Neural crest cell (in vitro differentiated cells): Measurements from ENCODE around the gene SLC26A2. TPM values are rescaled to one million over a fixed set of nuclear protein-coding genes. Genes with fewer than 3 reads are reported as not detected.

Source experiments
- DNase-seq: peaks from one replicate; pipeline ENCODE4 v3.0.0; 2021; ENCODE audit warnings: low read depth, mixed read lengths, low spot score
- H3K27ac Mint-ChIP-seq: one replicate; pipeline ENCODE4 v1.8.0; 2021; ENCODE audit warnings: mild to moderate bottlenecking, mixed read lengths; ENCODE audit not compliant: unreplicated experiment
- H3K27me3 Mint-ChIP-seq: 2 replicates; pipeline ENCODE4 v1.8.0; 2021; ENCODE audit warnings: low read depth, mild to moderate bottlenecking, mixed read lengths
- H3K36me3 Mint-ChIP-seq: 2 replicates; pipeline ENCODE4 v1.8.0; 2021; ENCODE audit warnings: low read depth, mild to moderate bottlenecking, mixed read lengths
- H3K4me1 Mint-ChIP-seq: 2 replicates; pipeline ENCODE4 v1.8.0; 2021; ENCODE audit warnings: mixed read lengths
- H3K4me3 Mint-ChIP-seq: one replicate; pipeline ENCODE4 v1.8.0; 2021; ENCODE audit warnings: mild to moderate bottlenecking, mixed read lengths
- H3K9me3 Mint-ChIP-seq: 2 replicates; pipeline ENCODE4 v1.8.0; 2021; ENCODE audit warnings: mixed read lengths
- CTCF ChIP-seq: fragments of 200-600 bp; sonication (generic); conservative IDR thresholded peaks from 2 replicates; pipeline ENCODE4 v1.5.0; 2021; ENCODE audit warnings: antibody characterized with exemption, mild to moderate bottlenecking
- total RNA-seq: library from RNA; stranded (reverse); gene quantifications from 2 replicates; pipeline ENCODE4 v1.2.1, GENCODE V29; 2021

Gene SLC26A2
- total RNA-seq, 1 donor from 2014 or later, result 14.3 TPM

GRCh38 chr5:149996205-149996890 lies 35.8 kb downstream of the SLC26A2 start:
- peaks cover 6% of the 10 kb centered on the region for H3K36me3 Mint-ChIP-seq

GRCh38 chr5:149998281-149998680 lies 37.7 kb downstream of the SLC26A2 start:
- Mint-ChIP-seq H3K4me1 (peaks cover 47% of the 10 kb centered on the region), H3K27ac (no peak overlapping the region), H3K36me3 (peaks cover 6% of the 10 kb centered on the region), H3K27me3 (no peaks in the 10 kb centered on the region), H3K4me3 (peak overlapping the region; percentile 96), H3K9me3 (no peaks in the 10 kb centered on the region)
- no peak for TF ChIP-seq CTCF
- DNase-seq, result no peak

More at GRCh38 chr5:149996205-149996890, 35.8 kb downstream of the SLC26A2 start:
- TF ChIP-seq CTCF, result no peak
- no peaks in the 10 kb centered on the region for H3K27me3 Mint-ChIP-seq
- peaks cover 40% of the 10 kb centered on the region for H3K4me1 Mint-ChIP-seq
- H3K4me3 Mint-ChIP-seq, result peak overlapping the region; percentile 52
- H3K27ac Mint-ChIP-seq, result peak overlapping the region; percentile 24
- DNase-seq, result no peak
- H3K9me3 Mint-ChIP-seq, result no peaks in the 10 kb centered on the region

GRCh38 chr5:149999359-149999758 lies 38.8 kb downstream of the SLC26A2 start:
- Mint-ChIP-seq H3K27ac (peak overlapping the region; percentile 99), H3K27me3 (no peaks in the 10 kb centered on the region), H3K36me3 (peaks cover 6% of the 10 kb centered on the region), H3K4me1 (peaks cover 47% of the 10 kb centered on the region), H3K9me3 (no peaks in the 10 kb centered on the region), H3K4me3 (peak overlapping the region; percentile 96)
- no peak for DNase-seq
- TF ChIP-seq CTCF, result no peak

GRCh38 chr5:149999866-150000255 lies 39.3 kb downstream of the SLC26A2 start:
- Mint-ChIP-seq H3K27ac (peak overlapping the region; percentile 99), H3K9me3 (no peaks in the 10 kb centered on the region), H3K27me3 (no peaks in the 10 kb centered on the region), H3K4me3 (peak overlapping the region; percentile 96), H3K36me3 (peaks cover 5% of the 10 kb centered on the region), H3K4me1 (peaks cover 46% of the 10 kb centered on the region)
- no peak for DNase-seq
- no peak for TF ChIP-seq CTCF

- Mint-ChIP-seq H3K27me3 (no peaks in the 10 kb centered on the region), H3K27ac (peak within 1 kb of the TSS; percentile 99), H3K36me3 (peaks cover 4% of the 10 kb centered on the region), H3K9me3 (no peaks in the 10 kb centered on the region), H3K4me3 (peak within 1 kb of the TSS; percentile 96), H3K4me1 (peaks cover 40% of the 10 kb centered on the region)
- peak; percentile 84 for DNase-seq
- peak; percentile 10 for TF ChIP-seq CTCF
Observed at GRCh38 chr5:150000256-150000989, 39.9 kb downstream of the SLC26A2 start, which contains the start of the genes HMGXB3 and TIGD6. Gene HMGXB3, plus strand, starts transcription at chr5:150000739. Its CDS starts 4,114 bp downstream, at chr5:150004853. Gene TIGD6, minus strand, starts transcription at chr5:150000654. Its CDS starts 4,306 bp downstream, at chr5:149996348.
